ENCODE results near the gene LRRC41.

- no peak for TF ChIP-seq CTCF (conservative IDR thresholded peaks at IDR 0.05; ENCODE audit: low read length)
- TF ChIP-seq EZH2phosphoT487 (IDR thresholded peaks at IDR 0.05; ENCODE audit: borderline replicate concordance, low read depth, low read length) = no peak
Measured at GRCh38 chr1:46236882-46237281, 66.5 kb downstream of the LRRC41 start.

Data from OCI-LY7 (cell line).